ENCODE results near the gene CCNL2. TPM values are rescaled to one million over a fixed set of nuclear protein-coding genes. Genes with fewer than 3 reads are reported as not detected.

CCNL2 gene
- total and polyA plus RNA-seq, 2 experiments from 2014 or later = 230 to 301 TPM

GRCh38 chr1:1376551-1377226 is 22.4 kb downstream of the CCNL2 start:
- TF ChIP-seq CTCF (IDR thresholded peaks at IDR 0.05; ENCODE audit: low read depth, low read length) = no peak
- Histone ChIP-seq H3K4me1 (ENCODE audit: low read depth) (peaks cover 5% of the 10 kb centered on the region), H3K27ac (peak overlapping the region; percentile 93), H3K36me3 (peaks cover 4% of the 10 kb centered on the region), H3K27me3 (no peaks in the 10 kb centered on the region), H3K4me3 (no peak overlapping the region), H3K9me3 (ENCODE audit: low read depth) (no peaks in the 10 kb centered on the region)
- DNase-seq (ENCODE audit: low read depth in 1 of 2, low spot score in 1 of 2) = no peak

DNA sequence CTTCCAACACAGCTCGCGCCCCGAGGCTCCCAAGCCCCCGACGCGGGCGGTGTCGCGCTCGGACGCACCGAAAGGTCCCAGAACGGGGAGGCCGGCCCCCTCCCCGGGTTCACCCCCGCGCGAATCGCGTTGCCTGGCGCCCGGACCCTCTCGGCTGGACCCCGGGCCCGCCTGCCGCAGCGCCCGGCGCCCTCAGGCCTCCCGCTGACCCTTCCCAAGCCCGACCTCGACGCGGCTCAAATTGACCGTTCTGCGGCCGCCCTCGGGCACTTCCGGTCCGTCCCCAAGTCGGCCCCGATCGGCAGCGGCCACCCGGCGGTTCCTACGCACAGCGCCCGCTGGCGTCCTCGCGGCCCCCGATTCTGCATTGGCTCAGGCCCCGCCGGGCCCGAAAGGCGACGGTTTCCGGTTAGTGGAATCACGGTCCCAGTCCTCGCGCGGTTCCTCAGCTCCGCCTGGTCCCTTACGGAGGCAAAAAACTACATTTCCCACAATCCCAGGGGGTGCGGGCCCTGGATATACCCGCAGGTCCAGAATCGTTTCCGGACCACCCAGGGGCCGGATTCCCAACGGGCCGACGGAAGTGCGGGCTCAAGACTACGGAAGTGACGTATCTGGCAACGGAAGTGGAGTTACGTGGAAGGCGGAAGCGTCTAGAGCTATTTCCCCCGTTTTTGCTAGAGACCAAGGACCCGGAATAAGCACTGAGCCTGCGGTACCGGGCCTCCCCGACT is 24.0 kb downstream of the CCNL2 start, which contains the start of gene AURKAIP1:
TSS of gene AURKAIP1 (minus strand) at position 279 of the 734 bp plus-strand sequence. CDS start 451 bp downstream, outside the sequence.
- Histone ChIP-seq H3K4me3 (peak within 1 kb of the TSS; percentile 86), H3K4me1 (ENCODE audit: low read depth) (peaks cover 5% of the 10 kb centered on the region), H3K27me3 (no peaks in the 10 kb centered on the region), H3K36me3 (peaks cover 4% of the 10 kb centered on the region), H3K27ac (peak within 1 kb of the TSS; percentile 93), H3K9me3 (ENCODE audit: low read depth) (no peaks in the 10 kb centered on the region)
- TF ChIP-seq CTCF (IDR thresholded peaks at IDR 0.05; ENCODE audit: low read depth, low read length) = peak; percentile 40
- peak; percentile 100 for DNase-seq (ENCODE audit: low read depth in 1 of 2, low spot score in 1 of 2)

DNA sequence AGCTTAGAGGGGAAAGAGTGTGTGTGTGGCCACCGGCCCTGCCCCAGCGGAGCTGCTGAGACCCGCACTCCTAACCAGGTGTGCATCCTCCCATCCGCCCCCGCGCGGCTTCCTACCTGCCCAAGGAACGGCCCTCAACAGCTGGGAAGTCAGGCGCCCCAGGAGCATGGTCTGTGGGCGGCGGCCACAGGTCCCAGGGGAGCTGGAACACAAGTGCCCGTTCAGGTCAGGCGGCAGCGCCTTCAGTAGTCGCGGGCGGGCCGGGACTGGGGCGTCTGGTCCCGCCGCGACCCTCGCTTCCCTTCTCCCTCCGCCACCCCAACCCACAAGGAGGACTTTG is 24.6 kb downstream of the CCNL2 start:
- DNase-seq (ENCODE audit: low read depth in 1 of 2, low spot score in 1 of 2) = no peak
- TF ChIP-seq CTCF (IDR thresholded peaks at IDR 0.05; ENCODE audit: low read depth, low read length) = no peak
- H3K4me3 ChIP-seq = peak overlapping the region; percentile 86
- H3K27me3 ChIP-seq = no peaks in the 10 kb centered on the region
- peaks cover 4% of the 10 kb centered on the region for H3K36me3 ChIP-seq
- H3K4me1 ChIP-seq (ENCODE audit: low read depth) = peaks cover 5% of the 10 kb centered on the region
- H3K9me3 ChIP-seq (ENCODE audit: low read depth) = no peaks in the 10 kb centered on the region
- H3K27ac ChIP-seq = peak overlapping the region; percentile 93

- no peak for TF ChIP-seq CTCF (IDR thresholded peaks at IDR 0.05; ENCODE audit: low read depth, low read length)
- H3K36me3 ChIP-seq = peaks cover 4% of the 10 kb centered on the region
- no peaks in the 10 kb centered on the region for H3K27me3 ChIP-seq
- peak overlapping the region; percentile 86 for H3K4me3 ChIP-seq
- H3K9me3 ChIP-seq (ENCODE audit: low read depth) = no peaks in the 10 kb centered on the region
- H3K27ac ChIP-seq = peak overlapping the region; percentile 93
- H3K4me1 ChIP-seq (ENCODE audit: low read depth) = peaks cover 5% of the 10 kb centered on the region
- DNase-seq (ENCODE audit: low read depth in 1 of 2, low spot score in 1 of 2) = no peak
These were observed 25.1 kb downstream of the CCNL2 start for GRCh38 chr1:1373815-1374588.

DNA sequence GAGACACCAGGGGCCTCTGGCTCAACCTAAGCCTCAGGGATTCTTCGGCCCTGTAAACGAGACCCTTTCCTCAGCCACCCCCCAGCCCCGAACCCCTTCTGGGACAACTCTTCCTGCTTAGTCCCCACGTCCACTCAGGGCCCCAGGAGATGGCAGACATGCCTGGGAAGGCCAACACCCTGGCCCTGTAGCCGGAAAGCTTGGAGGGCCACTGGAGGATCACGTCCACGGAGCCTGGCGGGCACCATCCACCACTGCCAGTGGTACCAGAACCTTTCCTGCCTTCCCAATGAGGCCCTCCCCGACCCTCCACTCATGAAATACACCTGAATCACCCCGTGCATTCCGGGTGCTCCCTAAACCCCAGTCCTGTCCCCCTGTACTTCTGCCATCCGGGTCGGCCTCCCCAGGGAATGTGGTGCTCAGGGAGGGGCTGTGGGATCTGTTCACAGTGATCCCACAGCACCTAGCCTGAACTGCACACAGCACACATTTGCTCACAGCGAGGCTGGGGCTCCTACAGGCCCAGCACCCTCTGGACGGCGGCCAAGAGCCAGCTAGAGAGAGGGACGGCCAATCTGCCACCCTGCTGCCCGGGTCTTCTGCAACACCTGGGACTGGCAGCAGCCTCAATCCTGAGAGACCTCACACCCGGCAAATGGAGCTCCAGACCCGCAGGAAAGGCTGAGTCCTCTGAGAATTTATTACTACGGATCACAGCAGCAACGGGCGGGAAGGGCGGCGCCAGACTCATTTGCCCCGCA is 25.9 kb downstream of the CCNL2 start:
- peaks cover 4% of the 10 kb centered on the region for H3K36me3 ChIP-seq
- TF ChIP-seq CTCF (IDR thresholded peaks at IDR 0.05; ENCODE audit: low read depth, low read length) = no peak
- H3K4me1 ChIP-seq (ENCODE audit: low read depth) = peaks cover 5% of the 10 kb centered on the region
- DNase-seq (ENCODE audit: low read depth in 1 of 2, low spot score in 1 of 2) = no peak
- H3K27ac ChIP-seq = no peak overlapping the region
- no peaks in the 10 kb centered on the region for H3K27me3 ChIP-seq
- no peaks in the 10 kb centered on the region for H3K9me3 ChIP-seq (ENCODE audit: low read depth)
- H3K4me3 ChIP-seq = no peak overlapping the region

Data from cardiac muscle cell (in vitro differentiated cells and primary cell).